GM23338 (cell line): ENCODE data around the gene ABHD5.

Experiments used
- CREB1 ChIP-seq: fragments of 250-450 bp; sonication (Bioruptor Pico); IDR thresholded peaks from 2 replicates; pipeline ENCODE4 v1.5.0; 2020; ENCODE audit warnings: low read depth, mild to moderate bottlenecking, moderate library complexity
- CTCF ChIP-seq, 2 experiments: fragments of 200-600 bp in 1 of 2; sonication (generic) in 1 of 2; conservative IDR thresholded peaks; 2 replicates each; pipeline versions ENCODE4 v1.5.1 to v1.6.1; 2016 to 2017; ENCODE audit warnings: antibody characterized with exemption in 2 of 2, low read depth in 2 of 2, mild to moderate bottlenecking in 2 of 2, moderate library complexity in 1 of 2
- EZH2 ChIP-seq: fragments of 200-600 bp; sonication (generic); IDR thresholded peaks from one replicate; pipeline ENCODE4 v1.8.0; 2017; ENCODE audit warnings: antibody characterized with exemption, mild to moderate bottlenecking, low read depth; ENCODE audit not compliant: unreplicated experiment
- EZH2phosphoT487 ChIP-seq: fragments of 200-600 bp; sonication (generic); IDR thresholded peaks from one replicate; pipeline ENCODE4 v1.8.1; 2018; ENCODE audit warnings: antibody characterized with exemption; ENCODE audit not compliant: unreplicated experiment
- JUNB ChIP-seq: IDR thresholded peaks from one replicate; pipeline ENCODE4 v1.6.1; 2016; ENCODE audit warnings: antibody characterized with exemption; ENCODE audit not compliant: unreplicated experiment
- NANOG ChIP-seq: IDR thresholded peaks from 2 replicates; pipeline ENCODE4 v1.6.1; 2016; ENCODE audit warnings: antibody characterized with exemption, borderline replicate concordance
- REST ChIP-seq: IDR thresholded peaks from one replicate; pipeline ENCODE4 v1.6.1; 2018; ENCODE audit warnings: antibody characterized with exemption; ENCODE audit not compliant: unreplicated experiment

GRCh38 chr3:43696881-43697280, 6.1 kb downstream of the ABHD5 start:
- TF ChIP-seq CTCF (conservative IDR thresholded peaks at IDR 0.05; ENCODE audit: low read depth in 2 of 2) = no peak
- no peak for TF ChIP-seq EZH2phosphoT487
- no peak for TF ChIP-seq JUNB
- no peak for TF ChIP-seq CREB1 (CRISPR knock-in tag)
- TF ChIP-seq NANOG = no peak
- no peak for TF ChIP-seq EZH2
- no peak for TF ChIP-seq REST
